Measurements from ENCODE around the gene RNH1.
"Not testable (repeated sequence)": the region's sequence is repeated elsewhere in the genome, so short reads cannot be mapped to it uniquely, and the experiment has no call there.

The RNH1 gene

GRCh38 chr11:474914-475506, 32.0 kb downstream of the RNH1 start:
- no peak for DNase-seq

- no peak for DNase-seq
Measured at GRCh38 chr11:473962-474785, 32.9 kb downstream of the RNH1 start.

GRCh38 chr11:473415-473814, 33.6 kb downstream of the RNH1 start:
- no peak for DNase-seq

GRCh38 chr11:472816-473215, 34.2 kb downstream of the RNH1 start:
- DNase-seq = no peak

- DNase-seq = no peak
Measured at GRCh38 chr11:472272-472671, 34.8 kb downstream of the RNH1 start.

GRCh38 chr11:471468-472145, 35.4 kb downstream of the RNH1 start:
- DNase-seq = no peak

- peak; percentile 64 for DNase-seq
Measured at GRCh38 chr11:469684-470560, 37.1 kb downstream of the RNH1 start.

GRCh38 chr11:469026-469683, 37.9 kb downstream of the RNH1 start:
- not testable (repeated sequence) for DNase-seq

- DNase-seq = no peak
Measured at GRCh38 chr11:468493-468892, 38.5 kb downstream of the RNH1 start.

GRCh38 chr11:468036-468435, 39.0 kb downstream of the RNH1 start:
- DNase-seq = no peak

GRCh38 chr11:465896-466530, 41.0 kb downstream of the RNH1 start:
- no peak for DNase-seq

- DNase-seq = no peak
Measured at GRCh38 chr11:464316-464715, 42.7 kb downstream of the RNH1 start.

GRCh38 chr11:462107-462890, 44.7 kb downstream of the RNH1 start:
- DNase-seq = no peak

GRCh38 chr11:461626-462025, 45.4 kb downstream of the RNH1 start:
- DNase-seq = no peak

GRCh38 chr11:460331-461199, 46.5 kb downstream of the RNH1 start:
- DNase-seq = peak; percentile 30

GRCh38 chr11:459511-460220, 47.4 kb downstream of the RNH1 start:
- no peak for DNase-seq

- DNase-seq = peak; percentile 11
Measured at GRCh38 chr11:457111-457760, 49.8 kb downstream of the RNH1 start.

GRCh38 chr11:456533-456932, 50.5 kb downstream of the RNH1 start:
- no peak for DNase-seq
